HG03025 (cell line): Measurements from ENCODE around the gene RESP18.
"Not testable (repeated sequence)": the region's sequence is repeated elsewhere in the genome, so short reads cannot be mapped to it uniquely, and the experiment has no call there.

Source experiments
- ATAC-seq: cut with Tn5 transposase; IDR thresholded peaks from one replicate; pipeline ENCODE4 v1.9.1; 2021; ENCODE audit warnings: mild to moderate bottlenecking, moderate library complexity; ENCODE audit not compliant: unreplicated experiment, low FRiP score

Gene RESP18

DNA sequence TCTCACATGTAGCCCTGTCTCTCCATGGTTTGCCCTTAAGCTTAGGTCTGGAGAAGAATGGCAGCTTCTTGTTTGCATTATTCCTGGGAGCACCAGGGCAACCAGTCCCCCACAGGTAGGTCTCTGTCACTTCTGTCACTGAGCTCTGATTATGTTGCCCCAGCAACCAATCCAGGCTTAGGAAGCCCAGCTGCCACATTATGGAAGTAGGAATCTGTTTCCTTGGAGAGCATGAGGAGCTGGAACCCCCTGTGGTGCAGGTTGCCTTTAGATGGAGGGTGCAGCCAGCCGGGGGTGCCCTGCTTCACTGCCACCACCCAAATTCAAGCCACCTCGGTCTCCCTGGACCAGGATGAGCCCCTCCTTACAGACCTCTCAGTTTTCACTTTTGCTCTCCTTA is 4.8 kb downstream of the RESP18 start:
- ATAC-seq, result no peak

GRCh38 chr2:219325657-219326315 is 6.8 kb downstream of the RESP18 start:
- ATAC-seq, result no peak

GRCh38 chr2:219325136-219325535 is 7.4 kb downstream of the RESP18 start:
- ATAC-seq, result no peak

DNA sequence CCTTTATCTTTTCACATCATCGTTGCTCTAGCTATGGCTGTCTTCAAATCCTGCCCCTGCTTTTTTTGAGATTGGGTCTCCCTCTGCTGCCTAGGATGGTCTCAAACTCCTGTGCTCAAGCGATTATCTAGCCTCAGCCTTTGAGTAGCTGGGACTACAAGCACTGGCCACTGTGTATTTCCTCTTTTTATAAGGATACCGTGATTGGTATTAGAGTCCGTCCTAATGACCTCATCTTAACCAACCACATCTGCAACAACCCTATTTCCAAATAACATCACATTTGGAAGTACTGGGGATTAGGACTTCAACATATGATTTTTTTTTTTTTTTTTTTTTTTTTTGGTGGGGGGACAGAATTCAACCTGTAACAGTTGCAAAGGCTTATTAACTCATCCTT is 9.1 kb downstream of the RESP18 start:
- ATAC-seq, result no peak

GRCh38 chr2:219314804-219315468 is 17.6 kb downstream of the RESP18 start:
- no peak for ATAC-seq

GRCh38 chr2:219312683-219313263 is 19.8 kb downstream of the RESP18 start:
- not testable (repeated sequence) for ATAC-seq

GRCh38 chr2:219309278-219309677 is 23.3 kb downstream of the RESP18 start, which contains the start of gene PTPRN:
TSS of gene PTPRN (minus strand) at chr2:219309401. CDS start at chr2:219309332, 69 bp downstream.
- ATAC-seq, result no peak

GRCh38 chr2:219308142-219309101 is 24.1 kb downstream of the RESP18 start:
- no peak for ATAC-seq

DNA sequence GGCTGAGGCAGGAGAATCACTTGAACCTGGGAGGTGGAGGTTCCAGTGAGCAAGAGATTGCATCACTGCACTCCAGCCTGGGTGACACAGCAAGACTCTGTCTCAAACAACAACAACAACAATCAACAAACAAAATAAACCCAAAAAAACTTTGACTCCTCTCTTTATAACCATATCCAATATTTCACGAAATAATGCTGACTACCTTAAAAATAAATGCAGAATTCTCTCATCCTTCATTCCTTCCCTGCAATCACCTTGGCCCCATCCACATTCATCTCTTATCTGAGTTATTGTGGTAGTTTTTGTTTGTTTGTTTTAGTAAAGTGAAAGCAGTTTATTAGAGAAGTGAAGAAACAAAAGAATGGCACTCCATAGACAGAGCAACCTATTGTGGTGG is 26.5 kb downstream of the RESP18 start:
- no peak for ATAC-seq

DNA sequence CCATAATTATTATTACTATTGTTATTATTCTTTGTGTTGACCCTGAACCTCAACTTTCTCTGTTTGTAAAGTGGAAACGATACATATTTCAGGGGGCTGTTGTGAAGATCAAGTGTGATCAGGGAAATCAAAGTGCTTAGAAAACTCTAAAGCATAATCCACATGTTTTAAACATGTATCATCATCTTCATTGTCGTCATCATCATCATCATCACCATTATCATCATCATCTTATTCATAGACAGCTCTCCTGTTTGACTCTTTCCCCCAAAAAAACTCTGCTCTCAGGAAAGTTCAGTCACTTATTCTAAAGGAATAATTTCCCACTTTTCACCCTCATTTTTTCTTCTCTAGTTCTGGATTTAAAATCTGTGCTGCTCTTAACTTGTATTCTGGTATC is 28.3 kb downstream of the RESP18 start:
- ATAC-seq, result no peak

DNA sequence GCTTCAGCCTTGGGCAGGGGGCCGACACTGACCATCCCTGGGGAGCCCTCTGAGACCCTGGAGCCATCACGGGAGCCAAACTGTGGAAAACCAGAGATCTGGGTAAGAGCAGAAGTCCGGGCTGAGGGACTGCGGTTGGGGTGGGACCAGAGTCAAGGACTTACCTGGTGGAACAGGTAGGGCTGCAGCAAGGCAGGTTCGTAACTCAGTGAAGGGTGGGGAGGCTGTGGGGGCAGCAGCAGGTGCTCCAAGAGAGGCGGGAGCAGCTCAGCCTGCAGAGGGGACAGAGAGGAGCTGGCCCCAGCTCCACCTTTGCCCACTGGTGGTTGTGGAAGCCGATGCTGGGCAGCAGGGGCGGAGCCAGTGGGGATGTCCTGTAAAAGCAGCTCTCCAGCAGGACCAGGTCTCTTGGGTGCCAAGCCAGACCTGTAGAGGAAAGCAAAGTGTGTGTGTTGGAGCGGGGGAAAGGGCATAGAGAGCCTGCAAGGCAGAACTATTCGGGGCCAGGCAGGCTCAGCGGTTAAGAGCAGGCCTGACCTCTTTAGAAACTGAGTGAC is 30.1 kb downstream of the RESP18 start:
- ATAC-seq, result no peak

DNA sequence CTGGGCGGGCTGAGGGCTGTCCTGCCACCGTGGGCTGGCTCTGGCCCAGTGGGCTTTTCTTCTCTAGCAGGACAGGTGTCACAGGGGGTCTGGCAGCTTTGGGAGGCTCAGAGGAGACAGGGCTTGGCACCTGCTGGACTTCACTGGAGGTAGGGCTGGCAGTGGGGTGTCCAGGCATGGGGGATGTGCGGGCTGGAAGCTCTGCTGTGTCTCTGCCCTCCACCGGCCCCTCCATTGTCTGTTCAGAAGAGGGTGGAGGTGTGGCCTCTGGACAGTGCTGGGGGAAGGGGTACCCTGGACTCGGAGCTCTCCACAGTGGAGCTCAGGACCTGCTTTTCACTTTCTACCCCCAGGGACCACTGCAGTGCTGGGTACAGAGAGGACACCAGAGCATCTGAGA is 32.5 kb downstream of the RESP18 start:
- ATAC-seq, result no peak

- ATAC-seq, result no peak
These were observed 33.2 kb downstream of the RESP18 start for GRCh38 chr2:219299372-219299760.

DNA sequence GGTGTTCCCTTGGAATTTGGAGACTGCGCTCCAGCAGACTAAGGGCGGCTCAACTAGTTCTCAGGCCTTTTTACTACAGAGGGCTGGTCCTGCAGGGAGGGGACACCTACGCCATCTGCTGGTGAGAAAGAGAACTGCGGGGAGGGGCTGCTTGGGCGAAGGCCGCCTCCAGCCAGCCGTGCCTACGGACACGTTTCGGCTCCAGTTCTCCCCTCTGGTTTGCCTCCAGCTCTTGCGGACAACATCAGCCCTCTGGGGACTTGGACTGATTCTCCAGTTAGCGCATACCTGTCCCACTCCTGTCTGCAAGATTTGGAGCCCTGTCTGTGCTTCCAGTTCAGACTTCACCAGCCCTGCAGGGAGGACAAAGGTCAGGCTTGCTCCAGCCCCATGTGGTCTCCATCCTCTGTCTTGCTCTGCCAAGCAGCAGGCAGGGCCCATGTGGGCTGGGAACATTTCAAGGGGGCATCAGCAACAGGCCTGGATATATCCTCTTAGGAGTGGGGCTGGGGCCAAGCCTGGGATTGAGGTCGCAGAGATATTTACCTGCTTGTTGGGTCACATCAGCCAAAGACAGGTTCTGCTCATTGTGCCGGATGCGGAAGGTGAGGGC is 33.7 kb downstream of the RESP18 start:
- peak; percentile 54 for ATAC-seq

DNA sequence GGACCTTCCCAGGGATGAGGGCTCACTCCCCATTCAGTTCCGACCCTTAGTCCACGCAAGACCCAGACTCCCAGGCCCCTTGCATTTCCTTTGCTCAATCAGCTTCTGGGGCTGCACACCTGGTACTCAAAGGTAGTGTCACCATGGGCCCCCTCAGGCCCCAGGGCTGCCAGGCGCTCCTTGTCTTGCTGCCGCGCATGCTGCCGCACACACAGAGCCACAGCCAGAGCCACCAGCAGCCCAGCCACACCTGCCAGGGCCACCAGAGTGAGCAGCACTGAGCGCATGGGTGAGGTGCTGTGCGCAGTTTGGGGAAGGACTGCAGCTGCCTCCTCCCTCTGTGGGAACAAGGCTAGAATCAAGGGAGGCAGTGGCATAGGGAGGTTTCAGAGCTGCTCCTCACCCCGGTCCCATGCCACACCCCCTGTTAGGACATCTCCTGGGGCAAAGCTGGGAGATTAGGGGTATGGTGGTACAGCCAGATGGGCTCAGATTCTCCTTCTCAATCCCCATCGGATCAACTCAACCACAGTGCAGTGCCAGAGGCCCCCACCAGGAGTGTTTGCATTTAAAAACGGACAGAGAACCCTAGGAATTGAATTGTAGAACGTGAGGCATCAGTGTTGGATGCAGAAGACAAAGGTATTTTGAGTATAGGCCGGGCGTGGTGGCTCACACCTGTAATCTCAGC is 34.6 kb downstream of the RESP18 start:
- no peak for ATAC-seq

DNA sequence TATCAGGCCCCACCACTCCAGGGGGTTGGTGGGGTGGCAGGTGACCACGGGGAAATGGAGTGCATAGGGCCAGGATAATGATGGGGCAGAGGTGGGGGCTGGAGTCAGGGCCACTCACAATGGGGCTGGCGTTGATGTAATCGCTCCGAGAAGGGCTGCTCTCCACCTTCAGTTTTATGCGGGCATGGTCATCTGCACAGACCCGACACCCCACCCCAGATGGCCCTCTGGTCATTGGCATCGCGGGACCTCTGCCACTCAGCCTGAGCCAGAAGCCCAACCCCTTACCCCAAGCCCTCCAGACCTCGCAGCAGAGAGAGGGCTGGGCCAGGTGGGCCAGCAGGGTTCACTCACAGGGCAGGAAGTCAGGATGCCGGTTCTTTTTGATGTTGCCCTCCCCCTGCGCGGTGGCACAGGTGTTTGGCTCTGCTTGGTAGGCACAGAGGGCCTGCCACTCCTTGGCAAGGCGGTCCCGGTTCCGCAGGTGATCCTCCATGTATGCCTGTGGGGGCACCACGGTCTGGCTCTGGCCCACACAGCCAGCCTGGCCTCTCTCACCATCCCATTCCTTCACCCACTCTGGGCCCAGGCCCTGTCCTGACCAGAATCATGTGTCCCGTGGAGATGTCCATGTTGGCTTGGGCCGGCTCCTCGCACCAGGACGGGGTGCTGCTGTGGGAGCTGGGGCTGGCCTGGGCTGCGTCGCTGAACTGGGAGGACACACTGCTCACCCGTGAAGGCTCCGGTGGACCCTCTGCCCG is 35.7 kb downstream of the RESP18 start:
- ATAC-seq, result no peak

GRCh38 chr2:219296142-219296541 is 36.4 kb downstream of the RESP18 start:
- no peak for ATAC-seq
